ENCODE data around the gene COBLL1.
A peak's percentile ranks its signal among the peaks of the same experiment; 100 is the strongest.
"Not testable (repeated sequence)": the region's sequence is repeated elsewhere in the genome, so short reads cannot be mapped to it uniquely, and the experiment has no call there.

Gene COBLL1

GRCh38 chr2:164859906-164860693 lies 18.5 kb upstream of the COBLL1 start:
- not testable (repeated sequence) for DNase-seq (ENCODE audit: low read depth)

- no peak for DNase-seq (ENCODE audit: low read depth)
Observed at GRCh38 chr2:164859251-164859818, 17.7 kb upstream of the COBLL1 start.

GRCh38 chr2:164852086-164852485 lies 10.5 kb upstream of the COBLL1 start:
- DNase-seq (ENCODE audit: low read depth) = no peak

- DNase-seq (ENCODE audit: low read depth) = no peak
Observed at GRCh38 chr2:164850235-164850634, 8.6 kb upstream of the COBLL1 start.

GRCh38 chr2:164849506-164849905 lies 7.9 kb upstream of the COBLL1 start:
- no peak for DNase-seq (ENCODE audit: low read depth)

- no peak for DNase-seq (ENCODE audit: low read depth)
Observed at GRCh38 chr2:164847981-164848741, 6.5 kb upstream of the COBLL1 start.

GRCh38 chr2:164847291-164847690 lies 5.7 kb upstream of the COBLL1 start:
- no peak for DNase-seq (ENCODE audit: low read depth)

GRCh38 chr2:164846276-164846675 lies 4.7 kb upstream of the COBLL1 start:
- no peak for DNase-seq (ENCODE audit: low read depth)

- DNase-seq (ENCODE audit: low read depth) = no peak
Observed at GRCh38 chr2:164843346-164843911, 1.8 kb upstream of the COBLL1 start.

GRCh38 chr2:164842624-164842966 lies 972 bp upstream of the COBLL1 start:
- DNase-seq (ENCODE audit: low read depth) = no peak

- peak; percentile 42 for DNase-seq (ENCODE audit: low read depth)
Observed at GRCh38 chr2:164840930-164841718, 499 bp downstream of the COBLL1 start.

- DNase-seq (ENCODE audit: low read depth) = no peak
Observed at GRCh38 chr2:164840458-164840929, 1.1 kb downstream of the COBLL1 start.

- DNase-seq (ENCODE audit: low read depth) = peak; percentile 51
Observed at GRCh38 chr2:164839914-164840457, 1.6 kb downstream of the COBLL1 start.

- DNase-seq (ENCODE audit: low read depth) = no peak
Observed at GRCh38 chr2:164837807-164838206, 3.8 kb downstream of the COBLL1 start.

- no peak for DNase-seq (ENCODE audit: low read depth)
Observed at GRCh38 chr2:164836907-164837306, 4.7 kb downstream of the COBLL1 start.

GRCh38 chr2:164835302-164835701 lies 6.3 kb downstream of the COBLL1 start:
- no peak for DNase-seq (ENCODE audit: low read depth)

- no peak for DNase-seq (ENCODE audit: low read depth)
Observed at GRCh38 chr2:164831887-164832286, 9.7 kb downstream of the COBLL1 start.

GRCh38 chr2:164831180-164831579 lies 10.4 kb downstream of the COBLL1 start:
- no peak for DNase-seq (ENCODE audit: low read depth)

- no peak for DNase-seq (ENCODE audit: low read depth)
Observed at GRCh38 chr2:164826293-164827243, 15.1 kb downstream of the COBLL1 start.

- DNase-seq (ENCODE audit: low read depth) = no peak
Observed at GRCh38 chr2:164824872-164825271, 16.8 kb downstream of the COBLL1 start.
